Colonic mucosa (tissue), 4 donors: ENCODE results near the gene MYO10. TPM values are rescaled to one million over a fixed set of nuclear protein-coding genes. Genes with fewer than 3 reads are reported as not detected.

ENCODE experiments used
- DNase-seq: peaks from one replicate; pipeline ENCODE4 v3.0.0-alpha.2; 2020
- H3K27ac ChIP-seq: fragments of 200-600 bp; one replicate; pipeline ENCODE4 v1.8.0; 2021
- H3K27me3 ChIP-seq: fragments of 200-600 bp; one replicate; pipeline ENCODE4 v1.8.0; 2021
- H3K36me3 ChIP-seq: fragments of 200-600 bp; one replicate; pipeline ENCODE4 v1.8.0; 2021
- H3K4me1 ChIP-seq: fragments of 200-600 bp; one replicate; pipeline ENCODE4 v1.8.0; 2021; ENCODE audit warnings: mild to moderate bottlenecking
- H3K4me3 ChIP-seq: fragments of 200-600 bp; one replicate; pipeline ENCODE4 v1.8.0; 2021
- H3K9ac ChIP-seq, 2 donors: one replicate each; pipeline ENCODE4 v1.7.0; 2013; ENCODE audit warnings: control low read depth in 2 of 2, low read depth in 2 of 2, low read length in 2 of 2
- H3K9me3 ChIP-seq: fragments of 200-600 bp; one replicate; pipeline ENCODE4 v1.8.0; 2021
- CTCF ChIP-seq: fragments of 200-600 bp; IDR thresholded peaks from one replicate; pipeline ENCODE4 v1.8.0; 2022; ENCODE audit warnings: antibody characterized with exemption, mild to moderate bottlenecking
- intact Hi-C: fragments of 100-400 bp; cut with DNase I; formaldehyde crosslinking; loops from one replicate; pipeline ENCODE4 v1.14.1; 2022
- total RNA-seq, 2 donors: library from RNA; stranded (reverse); fragmentation: NEBNext Ultra II Directional in 1 of 2; extraction: Animal tissue kit (Norgen Biotek cat#: 25700) in 1 of 2; gene quantifications; one replicate each; pipeline ENCODE4 v1.2.1, GENCODE V29; 2021
- donor health status: healthy.
- donor health status: DM: no; HTN: no; CAD: no.
- donor health status: DM: no; HTN: no; CAD: no.

The MYO10 gene
- total RNA-seq, 2 donors from 2014 or later = 57.9 to 61.9 TPM

- Histone ChIP-seq H3K27me3 (no peaks in the 10 kb centered on the region), H3K27ac (no peak overlapping the region)
- DNase-seq = no peak
Observed at GRCh38 chr5:16712178-16712577, 223.9 kb downstream of the MYO10 start.

GRCh38 chr5:16709691-16710433, 226.2 kb downstream of the MYO10 start:
- no peak for DNase-seq
- Histone ChIP-seq H3K4me3 (no peak overlapping the region), H3K36me3 (no peaks in the 10 kb centered on the region), H3K27ac (no peak overlapping the region), H3K9me3 (no peaks in the 10 kb centered on the region), H3K4me1 (no peaks in the 10 kb centered on the region), H3K9ac (no peak overlapping the region), H3K27me3 (no peaks in the 10 kb centered on the region)
- intact Hi-C loops = no loop called here
- TF ChIP-seq CTCF = no peak

More at GRCh38 chr5:16712178-16712577, 223.9 kb downstream of the MYO10 start:
- intact Hi-C loops = no loop called here
- no peak for TF ChIP-seq CTCF
- Histone ChIP-seq H3K4me1 (no peaks in the 10 kb centered on the region), H3K9me3 (no peaks in the 10 kb centered on the region), H3K9ac (no peak overlapping the region), H3K4me3 (no peak overlapping the region), H3K36me3 (no peaks in the 10 kb centered on the region)

GRCh38 chr5:16707869-16708192, 228.3 kb downstream of the MYO10 start:
- Histone ChIP-seq H3K27me3 (no peaks in the 10 kb centered on the region), H3K4me1 (no peaks in the 10 kb centered on the region), H3K9me3 (no peaks in the 10 kb centered on the region), H3K27ac (no peak overlapping the region), H3K4me3 (no peak overlapping the region), H3K36me3 (no peaks in the 10 kb centered on the region), H3K9ac (no peak overlapping the region)
- DNase-seq = no peak
- intact Hi-C loops = no loop called here
- TF ChIP-seq CTCF = no peak

GRCh38 chr5:16707168-16707868, 228.8 kb downstream of the MYO10 start:
- intact Hi-C loops = no loop called here
- Histone ChIP-seq H3K9me3 (no peaks in the 10 kb centered on the region), H3K27ac (no peak overlapping the region), H3K9ac (no peak overlapping the region), H3K36me3 (no peaks in the 10 kb centered on the region), H3K4me3 (no peak overlapping the region), H3K4me1 (no peaks in the 10 kb centered on the region), H3K27me3 (no peaks in the 10 kb centered on the region)
- TF ChIP-seq CTCF = no peak
- no peak for DNase-seq

- Histone ChIP-seq H3K9ac (no peak overlapping the region), H3K27ac (no peak overlapping the region), H3K36me3 (no peaks in the 10 kb centered on the region), H3K4me1 (no peaks in the 10 kb centered on the region), H3K4me3 (no peak overlapping the region), H3K27me3 (no peaks in the 10 kb centered on the region), H3K9me3 (no peaks in the 10 kb centered on the region)
- no peak for TF ChIP-seq CTCF
- intact Hi-C loops = no loop called here
- DNase-seq = no peak
Observed at GRCh38 chr5:16704945-16705344, 231.1 kb downstream of the MYO10 start.
